H1 (cell line): ENCODE data around the gene TGFA. TPM values are rescaled to one million over a fixed set of nuclear protein-coding genes. Genes with fewer than 3 reads are reported as not detected.

Source experiments
- CTCF ChIA-PET: fragments of 300-600 bp; sonication (Branson Sonifier 250); formaldehyde crosslinking; loops from one replicate; lab custom pipeline; 2021; ENCODE audit not compliant: partially characterized antibody; lab: Charles Lee
- POLR2A ChIA-PET: fragments of 300-600 bp; sonication (Branson Sonifier 250); formaldehyde crosslinking; loops from one replicate; lab custom pipeline; 2021; ENCODE audit warnings: inconsistent platforms; ENCODE audit not compliant: partially characterized antibody; lab: Charles Lee
- DNase-seq, 2 experiments: peaks; one replicate each; pipeline versions ENCODE4 v3.0.0 to v3.0.0-alpha.2; 2010 to 2022; ENCODE audit warnings: low spot score in 2 of 2, low read depth in 1 of 2, mixed read lengths in 1 of 2
- FAIRE-seq: peaks from 2 replicates; lab custom pipeline; 2011; peaks lifted over from hg19 to GRCh38; lab: Jason Lieb, UNC
- H2AFZ ChIP-seq: 2 replicates; pipeline ENCODE4 v1.8.1; 2012; ENCODE audit warnings: low read length, inconsistent platforms
- H2AK5ac ChIP-seq: 2 replicates; pipeline ENCODE4 v1.6.1; 2013; ENCODE audit warnings: low read depth, low read length
- H2BK120ac ChIP-seq: replicated peaks from 2 replicates; pipeline ENCODE3; 2013; ENCODE audit warnings: low read depth, low read length, inconsistent platforms
- H2BK12ac ChIP-seq: 2 replicates; pipeline ENCODE4 v1.6.1; 2013; ENCODE audit warnings: low read depth, low read length
- H2BK15ac ChIP-seq: 2 replicates; pipeline ENCODE4 v1.6.1; 2013; ENCODE audit warnings: low read length
- H2BK20ac ChIP-seq: 2 replicates; pipeline ENCODE4 v1.6.1; 2013; ENCODE audit warnings: low read length
- H2BK5ac ChIP-seq: 2 replicates; pipeline ENCODE4 v1.6.1; 2013; ENCODE audit warnings: low read depth, low read length
- H3K14ac ChIP-seq: 2 replicates; pipeline ENCODE4 v1.6.1; 2013; ENCODE audit warnings: inconsistent platforms; ENCODE audit not compliant: insufficient read length
- H3K18ac ChIP-seq: 2 replicates; pipeline ENCODE4 v1.6.1; 2013; ENCODE audit warnings: low read length; ENCODE audit errors: extremely low read depth
- H3K23ac ChIP-seq: 2 replicates; pipeline ENCODE4 v1.6.1; 2013; ENCODE audit warnings: inconsistent platforms; ENCODE audit not compliant: insufficient read length
- H3K23me2 ChIP-seq: 2 replicates; pipeline ENCODE4 v1.6.1; 2013; ENCODE audit warnings: low read depth, low read length
- H3K27ac ChIP-seq: 2 replicates; pipeline ENCODE4 v1.6.1; 2011; ENCODE audit warnings: low read depth, low read length, inconsistent platforms
- H3K27me3 ChIP-seq, 4 experiments: replicated peaks in 1 of 4; 1 replicate in 1 of 4; 2 replicates in 3 of 4; pipeline versions ENCODE4 v1.6.1 to v1.8.1; 2011 to 2013; ENCODE audit warnings: low read length in 3 of 4, mild to moderate bottlenecking in 3 of 4, inconsistent platforms in 2 of 4, mixed read lengths in 2 of 4, moderate library complexity in 1 of 4; ENCODE audit not compliant: control insufficient read depth in 3 of 4, insufficient read depth in 3 of 4; ENCODE audit errors: extremely low read depth in 1 of 4
- H3K36me3 ChIP-seq, 4 experiments: 2 replicates each; pipeline versions ENCODE4 v1.6.1 to v1.8.1; 2011 to 2013; ENCODE audit warnings: mild to moderate bottlenecking in 4 of 4, low read length in 3 of 4, moderate library complexity in 2 of 4, control low read depth in 1 of 4, inconsistent platforms in 1 of 4; ENCODE audit not compliant: insufficient read depth in 4 of 4, control insufficient read depth in 2 of 4
- H3K4ac ChIP-seq: replicated peaks from 2 replicates; pipeline ENCODE3; 2013; ENCODE audit warnings: low read length, low read depth, mixed read lengths, inconsistent platforms; ENCODE audit not compliant: insufficient read length
- H3K4me1 ChIP-seq, 4 experiments: replicated peaks in 1 of 4; 1 replicate in 1 of 4; 2 replicates in 3 of 4; pipeline versions ENCODE4 v1.6.1 to v1.8.1; 2011 to 2013; ENCODE audit warnings: low read length in 3 of 4, inconsistent platforms in 2 of 4, mixed read lengths in 1 of 4; ENCODE audit not compliant: insufficient read depth in 4 of 4, control insufficient read depth in 3 of 4
- H3K4me2 ChIP-seq, 2 experiments: 2 replicates each; pipeline versions ENCODE4 v1.6.1 to v1.8.1; 2011 to 2013; ENCODE audit warnings: low read depth in 2 of 2, low read length in 2 of 2, control low read depth in 1 of 2, inconsistent platforms in 1 of 2, mild to moderate bottlenecking in 1 of 2; ENCODE audit not compliant: insufficient read depth in 1 of 2
- H3K4me3 ChIP-seq, 4 experiments: fragments of 200-600, 300-600 bp in 1 of 4; sonication (generic), shearing (Covaris generic), sonication (Bioruptor Twin) in 1 of 4; 2 replicates each; pipeline versions ENCODE4 v1.5.1 to v1.8.1; 2011 to 2016; ENCODE audit warnings: low read length in 4 of 4, low read depth in 3 of 4, control low read depth in 2 of 4, inconsistent platforms in 2 of 4, mild to moderate bottlenecking in 2 of 4, mixed read lengths in 1 of 4, moderate library complexity in 1 of 4; ENCODE audit not compliant: insufficient read depth in 2 of 4; ENCODE audit errors: extremely low read depth in 1 of 4
- H3K56ac ChIP-seq: replicated peaks from 2 replicates; pipeline ENCODE3; 2013; ENCODE audit warnings: low read depth, mild to moderate bottlenecking, mixed read lengths, low read length, inconsistent platforms; ENCODE audit not compliant: insufficient read length
- H3K79me1 ChIP-seq: 2 replicates; pipeline ENCODE4 v1.6.1; 2013; ENCODE audit warnings: low read depth, low read length, control low read depth
- H3K79me2 ChIP-seq, 2 experiments: 2 replicates each; pipeline versions ENCODE4 v1.6.1 to v1.8.1; 2012 to 2013; ENCODE audit warnings: low read length in 2 of 2, mild to moderate bottlenecking in 2 of 2, inconsistent platforms in 1 of 2; ENCODE audit not compliant: insufficient read depth in 2 of 2, control insufficient read depth in 1 of 2
- H3K9ac ChIP-seq, 4 experiments: replicated peaks in 1 of 4; 1 replicate in 1 of 4; 2 replicates in 3 of 4; pipeline versions ENCODE4 v1.6.1 to v1.8.1; 2011 to 2013; ENCODE audit warnings: low read depth in 3 of 4, low read length in 3 of 4, control low read depth in 2 of 4, mild to moderate bottlenecking in 2 of 4, moderate library complexity in 2 of 4, inconsistent platforms in 1 of 4; ENCODE audit errors: extremely low read depth in 1 of 4
- H3K9me3 ChIP-seq, 2 experiments: 2 replicates each; pipeline versions ENCODE4 v1.6.1 to v1.8.1; 2012 to 2013; ENCODE audit warnings: mild to moderate bottlenecking in 2 of 2, moderate library complexity in 2 of 2, control low read depth in 1 of 2, inconsistent platforms in 1 of 2, low read depth in 1 of 2, low read length in 1 of 2, mixed read lengths in 1 of 2; ENCODE audit not compliant: insufficient read depth in 2 of 2
- H4K20me1 ChIP-seq, 2 experiments: replicated peaks in 1 of 2; 2 replicates each; pipeline versions ENCODE3 to v1.8.1; 2011 to 2013; ENCODE audit warnings: inconsistent platforms in 2 of 2, low read length in 2 of 2, mild to moderate bottlenecking in 1 of 2; ENCODE audit not compliant: insufficient read depth in 2 of 2, control insufficient read depth in 1 of 2
- H4K5ac ChIP-seq: 2 replicates; pipeline ENCODE4 v1.6.1; 2013; ENCODE audit warnings: low read length, low read depth, mixed read lengths, inconsistent platforms; ENCODE audit not compliant: insufficient read length
- H4K8ac ChIP-seq: 2 replicates; pipeline ENCODE4 v1.8.0; 2013; ENCODE audit warnings: mild to moderate bottlenecking, moderate library complexity, low read length, inconsistent platforms; ENCODE audit not compliant: insufficient read depth; ENCODE audit errors: extremely low read depth
- H4K91ac ChIP-seq: replicated peaks from 2 replicates; pipeline ENCODE3; 2013; ENCODE audit warnings: low read length, mixed read lengths, inconsistent platforms; ENCODE audit not compliant: insufficient read length
- BCL11A ChIP-seq, 2 experiments: IDR thresholded peaks; one replicate each; pipeline ENCODE4 v1.6.1; 2011; ENCODE audit warnings: low read depth in 2 of 2, low read length in 2 of 2, mild to moderate bottlenecking in 2 of 2
- BRCA1 ChIP-seq: IDR thresholded peaks from 2 replicates; pipeline ENCODE4 v1.6.1; 2012; ENCODE audit warnings: low read depth, low read length, improper control_type of control experiment
- CHD1 ChIP-seq: IDR thresholded peaks from 2 replicates; pipeline ENCODE4 v1.6.1; 2012; ENCODE audit warnings: low read depth, low read length, improper control_type of control experiment
- CTBP2 ChIP-seq: IDR thresholded peaks from 2 replicates; pipeline ENCODE4 v1.7.0; 2011; ENCODE audit warnings: borderline replicate concordance, mild to moderate bottlenecking, moderate library complexity, mixed read lengths, low read length; ENCODE audit not compliant: insufficient read depth, insufficient read length
- JUND ChIP-seq: IDR thresholded peaks from 2 replicates; pipeline ENCODE4 v1.6.1; 2011; ENCODE audit warnings: mild to moderate bottlenecking, improper control_type of control experiment, low read length
- KDM4A ChIP-seq: IDR thresholded peaks from one replicate; pipeline ENCODE4 v1.7.1; 2012; ENCODE audit warnings: low read depth, mild to moderate bottlenecking, moderate library complexity, low read length, inconsistent platforms; ENCODE audit not compliant: severe bottlenecking
- PHF8 ChIP-seq: fragments of 200-600 bp; sonication (generic); conservative IDR thresholded peaks from 2 replicates; pipeline ENCODE4 v1.7.1; 2012; ENCODE audit warnings: low read depth, mild to moderate bottlenecking, inconsistent platforms, low read length, moderate library complexity
- RBBP5 ChIP-seq: IDR thresholded peaks from 2 replicates; pipeline ENCODE4 v1.7.1; 2012; ENCODE audit warnings: low read depth, mild to moderate bottlenecking, inconsistent platforms, low read length, moderate library complexity, borderline replicate concordance
- SAP30 ChIP-seq: fragments of 300-600 bp; sonication (generic); IDR thresholded peaks from 2 replicates; pipeline ENCODE4 v1.7.1; 2012; ENCODE audit warnings: low read length, moderate library complexity, mild to moderate bottlenecking, inconsistent platforms; ENCODE audit not compliant: insufficient read depth, insufficient replicate concordance
- SIN3A ChIP-seq, 2 experiments: IDR thresholded peaks in 1 of 2; conservative IDR thresholded peaks in 1 of 2; 2 replicates each; pipeline ENCODE4 v1.6.1; 2011 to 2012; ENCODE audit warnings: low read length in 2 of 2, improper control_type of control experiment in 1 of 2, low read depth in 1 of 2, mild to moderate bottlenecking in 1 of 2
- SP1 ChIP-seq: IDR thresholded peaks from 2 replicates; pipeline ENCODE4 v1.6.1; 2011; ENCODE audit warnings: low read depth, low read length
- SP2 ChIP-seq: IDR thresholded peaks from 2 replicates; pipeline ENCODE4 v1.6.1; 2012; ENCODE audit warnings: mild to moderate bottlenecking, low read length, inconsistent platforms
- TCF12 ChIP-seq: IDR thresholded peaks from 2 replicates; pipeline ENCODE4 v1.6.1; 2011; ENCODE audit warnings: low read depth, mild to moderate bottlenecking, low read length
- TEAD4 ChIP-seq: IDR thresholded peaks from 2 replicates; pipeline ENCODE4 v1.6.1; 2012; ENCODE audit warnings: low read depth, low read length, inconsistent platforms, mixed read lengths
- ZNF274 ChIP-seq: IDR thresholded peaks from 2 replicates; pipeline ENCODE4 v1.7.0; 2012; ENCODE audit warnings: low read length, borderline replicate concordance; ENCODE audit errors: extremely low read depth
- WGBS, 2 experiments: shearing (Covaris generic) in 1 of 2; methylation state at CpG; one replicate each; pipeline versions ENCODE4 v1.1.6 to v1.1.7; 2013 to 2015; ENCODE audit warnings: low lambda C conversion rate in 2 of 2, mixed read lengths in 2 of 2, inconsistent platforms in 1 of 2, low coverage in 1 of 2, missing lambda C conversion rate in 1 of 2; ENCODE audit not compliant: insufficient replicate concordance in 2 of 2, insufficient coverage in 1 of 2, insufficient read length in 1 of 2; ENCODE audit errors: extremely low coverage in 1 of 2, missing lambda C conversion rate in 1 of 2; 5-methylcytosine and 5-hydroxymethylcytosine counted together
- polyA plus RNA-seq, 7 experiments: library from polyadenylated mRNA; depleted of rRNA in 3 of 7; stranded (reverse) in 5 of 7; unstranded in 2 of 7; fragments of >200 nt in 5 of 7; fragments of 200-250 nt in 2 of 7; gene quantifications; 1 replicate in 5 of 7; 2 replicates in 1 of 7; 4 replicates in 1 of 7; pipeline versions ENCODE4 v1.2.1 to v1.2.3, GENCODE V29; 2011 to 2013; ENCODE audit warnings: missing spikeins in 2 of 7, mixed read lengths in 2 of 7
- total RNA-seq: library from RNA; stranded (reverse); fragmentation: NEBNext Ultra II Directional; extraction: Animal tissue kit (Norgen Biotek cat#: 25700); gene quantifications from 2 replicates; pipeline ENCODE4 v1.2.1, GENCODE V29; 2021

TGFA gene
- total and polyA plus RNA-seq, 2 of the 8 experiments (the other 6 are each of a cell fraction or from before 2014, with no cell fraction given), result 1.8 to 3.7 TPM

DNA sequence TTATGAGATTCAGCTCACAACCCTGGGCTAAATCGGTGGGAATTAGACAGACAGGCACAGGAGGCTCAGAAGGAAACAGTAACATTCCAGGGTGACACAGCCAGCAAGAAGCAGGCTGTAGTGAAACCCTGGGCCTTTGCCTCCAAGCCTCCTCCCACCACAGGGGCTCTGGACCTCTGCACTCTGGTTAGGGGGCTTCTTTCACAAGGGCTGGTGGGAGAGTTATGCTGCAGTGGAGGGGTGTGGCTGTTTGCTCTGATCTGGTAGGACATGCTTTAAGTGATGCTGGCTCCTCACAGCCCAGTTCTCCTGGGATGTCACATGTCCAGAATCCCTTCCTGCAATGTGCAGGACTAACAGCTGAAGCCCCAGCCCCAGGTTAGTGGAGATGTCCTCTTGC, 109.9 kb downstream of the TGFA start:
- Histone ChIP-seq H3K9ac (no peak overlapping the region), H3K4me1 (no peaks in the 10 kb centered on the region), H3K23ac (no peak overlapping the region), H3K18ac (no peak overlapping the region), H4K8ac (no peak overlapping the region), H3K23me2 (no peaks in the 10 kb centered on the region), H2BK15ac (no peak overlapping the region), H3K4ac (no peak overlapping the region), H4K20me1 (no peaks in the 10 kb centered on the region), H2AFZ (no peak overlapping the region), H3K4me2 (no peak overlapping the region), H3K79me2 (no peaks in the 10 kb centered on the region), H4K5ac (no peak overlapping the region), H2BK12ac (no peak overlapping the region), H2AK5ac (no peak overlapping the region), H3K9me3 (no peaks in the 10 kb centered on the region), H2BK20ac (no peak overlapping the region), H3K56ac (no peak overlapping the region), H2BK120ac (no peak overlapping the region), H3K14ac (no peak overlapping the region), H3K79me1 (no peaks in the 10 kb centered on the region), H3K4me3 (no peak overlapping the region), H3K27ac (no peak overlapping the region), H2BK5ac (no peak overlapping the region)
- 83% methylated on average over 1 of the region's 1 CpG; no CpG with 5 or more reads in 1 of the 2 experiments for WGBS, 2 experiments
- DNase-seq (peak in 1 of 2 experiments; percentile 37), FAIRE-seq (no peak)
- ChIA-PET POLR2A (no interaction called here), CTCF (interaction anchor here (1.0 to 1.2 kb wide), 3 partner anchors 45 to 166 kb away, joined by 3 read pairs; no protein-coding TSS in a partner anchor)
- no peak for TF ChIP-seq CTBP2
- TF ChIP-seq SAP30, result no peak
- no peak for TF ChIP-seq BRCA1
- no peak for TF ChIP-seq SP1
- no peak for TF ChIP-seq RBBP5
- no peak for TF ChIP-seq JUND
- TF ChIP-seq TCF12, result no peak
- TF ChIP-seq ZNF274, result no peak
- no peak for TF ChIP-seq PHF8
- TF ChIP-seq SIN3A (conservative IDR thresholded peaks at IDR 0.05 in 1 of 2, IDR thresholded peaks at IDR 0.05 in 1 of 2; ENCODE audit: low read depth in 1 of 2, low read length in 2 of 2), result no peak
- TF ChIP-seq CHD1, result no peak
- no peak for TF ChIP-seq TEAD4
- TF ChIP-seq KDM4A, result no peak
- TF ChIP-seq BCL11A (IDR thresholded peaks at IDR 0.05; ENCODE audit: low read depth in 2 of 2, low read length in 2 of 2), result no peak
- no peak for TF ChIP-seq SP2
- TF ChIP-seq, all 59 proteins: peak for 0
- no peaks in the 10 kb centered on the region for H3K36me3 ChIP-seq
- H4K91ac ChIP-seq, result no peak overlapping the region
- H3K27me3 ChIP-seq, result peaks cover 1 to 39% (median 24%) of the 10 kb centered on the region in 4 experiments
